Breast epithelium (tissue), 4 donors: ENCODE data around the gene AGBL5. TPM values are rescaled to one million over a fixed set of nuclear protein-coding genes. Genes with fewer than 3 reads are reported as not detected.

ENCODE experiments used
- DNase-seq, 2 donors: peaks; one replicate each; pipeline ENCODE4 v3.0.0-alpha.2; 2019; ENCODE audit warnings: low spot score in 2 of 2
- H3K27ac ChIP-seq, 2 donors: fragments of 200-600 bp; sonication (generic) in 1 of 2; one replicate each; pipeline ENCODE4 v1.5.1; 2016 to 2019; ENCODE audit warnings: mild to moderate bottlenecking in 1 of 2
- H3K27me3 ChIP-seq, 2 donors: fragments of 200-600 bp; sonication (generic) in 1 of 2; one replicate each; pipeline versions ENCODE4 v1.5.1 to v1.6.0; 2017 to 2019; ENCODE audit warnings: control low read depth in 1 of 2, mild to moderate bottlenecking in 1 of 2
- H3K36me3 ChIP-seq: fragments of 200-600 bp; one replicate; pipeline ENCODE4 v1.5.1; 2019
- H3K4me1 ChIP-seq, 2 donors: fragments of 200-600 bp; sonication (generic); one replicate each; pipeline ENCODE4 v1.5.1; 2016 to 2019; ENCODE audit warnings: control low read depth in 1 of 2
- H3K4me3 ChIP-seq, 3 donors: fragments of 200-600 bp; sonication (generic); 1 replicate in 2 of 3; 2 replicates in 1 of 3; pipeline ENCODE4 v1.5.1; 2016 to 2019; ENCODE audit warnings: mild to moderate bottlenecking in 3 of 3, moderate library complexity in 2 of 3
- H3K9me3 ChIP-seq, 2 donors: fragments of 200-600 bp; sonication (generic) in 1 of 2; one replicate each; pipeline ENCODE4 v1.5.1; 2016 to 2019; ENCODE audit warnings: control low read depth in 1 of 2
- CTCF ChIP-seq, 3 donors: fragments of 450-650 bp; IDR thresholded peaks; one replicate each; pipeline ENCODE4 v1.5.1; 2016 to 2017; ENCODE audit warnings: antibody characterized with exemption in 3 of 3, mild to moderate bottlenecking in 3 of 3, moderate library complexity in 3 of 3
- POLR2A ChIP-seq: fragments of 450-650 bp; IDR thresholded peaks from one replicate; pipeline ENCODE4 v1.6.1; 2016; ENCODE audit warnings: antibody characterized with exemption, mild to moderate bottlenecking, moderate library complexity
- POLR2AphosphoS5 ChIP-seq, 3 donors: sonication (generic); formaldehyde crosslinking; IDR thresholded peaks; one replicate each; pipeline ENCODE4 v1.6.1; 2017; ENCODE audit warnings: antibody characterized with exemption in 3 of 3
- intact Hi-C: fragments of 100-400 bp; cut with DNase I; formaldehyde crosslinking; loops from one replicate; pipeline ENCODE4 v1.15.1; 2023; ENCODE audit warnings: low total_unique reads
- total RNA-seq, 3 donors: library from RNA; depleted of rRNA; stranded (reverse); fragments of >200 nt; gene quantifications; one replicate each; pipeline ENCODE4 v1.1.0, GENCODE V29; 2016

Gene AGBL5
- total RNA-seq, 3 donors from 2014 or later, result 12.5 to 21.5 (median 16.1) TPM

GRCh38 chr2:27010139-27010538 is 41.3 kb upstream of the AGBL5 start:
- Histone ChIP-seq H3K27me3 (no peaks in the 10 kb centered on the region), H3K9me3 (no peaks in the 10 kb centered on the region), H3K36me3 (no peaks in the 10 kb centered on the region), H3K4me3 (no peak overlapping the region), H3K27ac (no peak overlapping the region), H3K4me1 (no peaks in the 10 kb centered on the region)
- no peak for TF ChIP-seq CTCF (IDR thresholded peaks at IDR 0.05)
- TF ChIP-seq POLR2AphosphoS5 (IDR thresholded peaks at IDR 0.05), result no peak
- TF ChIP-seq POLR2A, result no peak
- intact Hi-C loops, result loop anchor here (5.0 to 10.0 kb wide), 2 partner anchors 45 to 693 kb away; no protein-coding TSS in a partner anchor
- no peak for DNase-seq

GRCh38 chr2:27013738-27014137 is 37.7 kb upstream of the AGBL5 start:
- Histone ChIP-seq H3K27ac (peak overlapping the region in 1 of 2 donors; percentile 25), H3K36me3 (no peaks in the 10 kb centered on the region), H3K27me3 (no peaks in the 10 kb centered on the region), H3K4me3 (no peak overlapping the region), H3K9me3 (no peaks in the 10 kb centered on the region), H3K4me1 (no peaks in the 10 kb centered on the region)
- TF ChIP-seq POLR2AphosphoS5 (IDR thresholded peaks at IDR 0.05), result no peak
- no peak for TF ChIP-seq POLR2A
- no peak for TF ChIP-seq CTCF (IDR thresholded peaks at IDR 0.05)
- intact Hi-C loops, result loop anchor here (5.0 to 10.0 kb wide), 2 partner anchors 49 to 696 kb away; no protein-coding TSS in a partner anchor
- DNase-seq, result no peak

GRCh38 chr2:27014771-27015433 is 36.6 kb upstream of the AGBL5 start:
- no peaks in the 10 kb centered on the region for H3K36me3 ChIP-seq
- H3K4me1 ChIP-seq, result peaks cover 0 to 2% of the 10 kb centered on the region in 2 donors
- DNase-seq, result no peak
- H3K27ac ChIP-seq, result peak overlapping the region in 1 of 2 donors; percentile 66
- H3K4me3 ChIP-seq, result no peak overlapping the region
- H3K27me3 ChIP-seq, result no peaks in the 10 kb centered on the region
- intact Hi-C loops, result loop anchor here (5.0 to 10.0 kb wide), 2 partner anchors 50 to 698 kb away; no protein-coding TSS in a partner anchor
- TF ChIP-seq POLR2AphosphoS5 (IDR thresholded peaks at IDR 0.05) (no peak), CTCF (IDR thresholded peaks at IDR 0.05) (no peak), POLR2A (no peak)
- no peaks in the 10 kb centered on the region for H3K9me3 ChIP-seq

GRCh38 chr2:27016801-27017325 is 34.6 kb upstream of the AGBL5 start:
- H3K36me3 ChIP-seq, result no peaks in the 10 kb centered on the region
- no peak for TF ChIP-seq POLR2A
- no peak for TF ChIP-seq POLR2AphosphoS5 (IDR thresholded peaks at IDR 0.05)
- peak; percentile 42 to 78 (median 69) for TF ChIP-seq CTCF (IDR thresholded peaks at IDR 0.05)
- H3K4me1 ChIP-seq, result peaks cover 0 to 14% of the 10 kb centered on the region in 2 donors
- peak overlapping the region in 1 of 2 donors; percentile 43 for H3K27ac ChIP-seq
- H3K9me3 ChIP-seq, result no peaks in the 10 kb centered on the region
- no peak overlapping the region for H3K4me3 ChIP-seq
- intact Hi-C loops, result loop anchor here (10.0 kb wide), 1 partner anchor 52 kb away; no protein-coding TSS in a partner anchor
- no peak for DNase-seq
- no peaks in the 10 kb centered on the region for H3K27me3 ChIP-seq

- intact Hi-C loops, result loop anchor here (10.0 kb wide), 1 partner anchor 53 kb away; no protein-coding TSS in a partner anchor
- no peaks in the 10 kb centered on the region for H3K36me3 ChIP-seq
- no peak overlapping the region for H3K4me3 ChIP-seq
- H3K9me3 ChIP-seq, result no peaks in the 10 kb centered on the region
- H3K4me1 ChIP-seq, result peaks cover 0 to 14% of the 10 kb centered on the region in 2 donors
- H3K27ac ChIP-seq, result no peak overlapping the region
- TF ChIP-seq POLR2AphosphoS5 (IDR thresholded peaks at IDR 0.05) (no peak), POLR2A (no peak), CTCF (IDR thresholded peaks at IDR 0.05) (no peak)
- no peak for DNase-seq
- H3K27me3 ChIP-seq, result no peaks in the 10 kb centered on the region
Observed at GRCh38 chr2:27018142-27018541, 33.3 kb upstream of the AGBL5 start.
